GM12875 (cell line): ENCODE data around the gene VPS36.

Source experiments
- H3K4me3 ChIP-seq: one replicate; pipeline ENCODE4 v1.5.1; 2011; ENCODE audit warnings: low read depth, low read length, control low read depth
- CTCF ChIP-seq: IDR thresholded peaks from 2 replicates; pipeline ENCODE4 v1.5.1; 2011; ENCODE audit warnings: low read depth, mild to moderate bottlenecking, control low read depth, inconsistent platforms, low read length, moderate library complexity, borderline replicate concordance; ENCODE audit not compliant: insufficient read depth

The VPS36 gene

DNA sequence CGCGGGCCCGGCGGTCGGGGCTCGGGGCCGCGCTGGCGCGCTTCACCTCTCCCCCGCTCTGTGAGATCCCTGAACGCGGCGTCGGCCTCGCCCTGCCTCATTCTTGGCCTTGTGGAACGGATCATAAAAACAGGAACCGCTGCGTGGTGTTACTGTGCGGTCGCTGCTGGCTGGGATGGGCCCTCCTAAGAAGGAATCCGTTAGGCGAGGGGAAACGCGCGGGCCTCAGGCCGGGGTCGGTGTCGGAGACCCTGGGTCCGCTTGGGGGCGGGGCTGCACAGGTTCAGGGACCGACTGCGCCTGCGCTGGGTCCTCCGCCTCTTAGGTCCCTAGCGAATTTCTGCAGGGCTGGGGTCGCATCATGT lies 5.2 kb upstream of the VPS36 start:
- H3K4me3 ChIP-seq = peak overlapping the region; percentile 83
- TF ChIP-seq CTCF = no peak

- peak within 1 kb of the TSS; percentile 83 for H3K4me3 ChIP-seq
- no peak for TF ChIP-seq CTCF
Measured at GRCh38 chr13:52454820-52455676, 4.6 kb upstream of the VPS36 start, which contains the start of gene CKAP2. TSS of gene CKAP2 (plus strand) at chr13:52455478. CDS start at chr13:52455557, 79 bp downstream.

- peak overlapping the region; percentile 83 for H3K4me3 ChIP-seq
- no peak for TF ChIP-seq CTCF
Measured at GRCh38 chr13:52454459-52454819, 4.0 kb upstream of the VPS36 start.

GRCh38 chr13:52452470-52452869 lies 2.0 kb upstream of the VPS36 start:
- no peak overlapping the region for H3K4me3 ChIP-seq
- TF ChIP-seq CTCF = no peak

- no peak overlapping the region for H3K4me3 ChIP-seq
- no peak for TF ChIP-seq CTCF
Measured at GRCh38 chr13:52451135-52451804, 836 bp upstream of the VPS36 start.

DNA sequence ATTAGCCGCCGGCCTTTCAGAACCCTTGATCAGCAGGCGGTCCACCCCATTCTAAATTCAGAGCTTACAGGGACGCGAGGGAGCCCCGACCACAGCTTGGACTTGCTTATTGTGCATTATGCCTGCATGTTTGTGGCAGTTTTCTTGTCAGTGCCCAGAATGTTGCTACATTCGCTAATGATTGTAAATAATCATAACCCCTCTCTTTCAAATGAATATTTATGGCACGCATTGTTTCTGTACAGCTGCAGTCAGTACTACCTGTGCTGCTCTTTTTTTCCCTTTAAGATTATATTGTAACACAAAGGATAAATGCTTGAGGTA lies 321 bp upstream of the VPS36 start:
- no peak overlapping the region for H3K4me3 ChIP-seq

More for the DNA sequence above, 321 bp upstream of the VPS36 start:
- TF ChIP-seq CTCF = no peak
